Osteocyte (in vitro differentiated cells): ENCODE results near the gene KCNQ2. TPM values are rescaled to one million over a fixed set of nuclear protein-coding genes. Genes with fewer than 3 reads are reported as not detected.

Experiments used
- DNase-seq: peaks from one replicate; pipeline ENCODE4 v3.0.0; 2021; ENCODE audit warnings: mixed read lengths; ENCODE audit not compliant: unreplicated experiment; ENCODE audit errors: extremely low spot score
- H3K27ac Mint-ChIP-seq: one replicate; pipeline ENCODE4 v1.8.0; 2021; ENCODE audit warnings: mild to moderate bottlenecking, mixed read lengths; ENCODE audit not compliant: unreplicated experiment
- H3K27me3 Mint-ChIP-seq: one replicate; pipeline ENCODE4 v1.8.0; 2021; ENCODE audit warnings: mixed read lengths; ENCODE audit not compliant: unreplicated experiment
- H3K36me3 Mint-ChIP-seq: one replicate; pipeline ENCODE4 v1.8.0; 2021; ENCODE audit warnings: mixed read lengths; ENCODE audit not compliant: unreplicated experiment
- H3K4me1 Mint-ChIP-seq: one replicate; pipeline ENCODE4 v1.8.0; 2021; ENCODE audit warnings: mixed read lengths; ENCODE audit not compliant: unreplicated experiment
- H3K4me3 Mint-ChIP-seq: one replicate; pipeline ENCODE4 v1.8.0; 2021; ENCODE audit warnings: mild to moderate bottlenecking, moderate library complexity, mixed read lengths; ENCODE audit not compliant: unreplicated experiment
- H3K9me3 Mint-ChIP-seq: one replicate; pipeline ENCODE4 v1.8.0; 2021; ENCODE audit warnings: mixed read lengths; ENCODE audit not compliant: unreplicated experiment
- total RNA-seq: library from RNA; stranded (reverse); gene quantifications from 2 replicates; pipeline ENCODE4 v1.2.1, GENCODE V29; 2021
- TF ChIP-seq, protein P1 (sequence below): fragments of 200-600 bp; sonication (generic); IDR thresholded peaks from 2 replicates; pipeline ENCODE4 v1.5.0; 2021; ENCODE audit warnings: antibody characterized with exemption, mild to moderate bottlenecking, moderate library complexity

Gene KCNQ2
- total RNA-seq, 1 donor from 2014 or later, result not detected

DNA sequence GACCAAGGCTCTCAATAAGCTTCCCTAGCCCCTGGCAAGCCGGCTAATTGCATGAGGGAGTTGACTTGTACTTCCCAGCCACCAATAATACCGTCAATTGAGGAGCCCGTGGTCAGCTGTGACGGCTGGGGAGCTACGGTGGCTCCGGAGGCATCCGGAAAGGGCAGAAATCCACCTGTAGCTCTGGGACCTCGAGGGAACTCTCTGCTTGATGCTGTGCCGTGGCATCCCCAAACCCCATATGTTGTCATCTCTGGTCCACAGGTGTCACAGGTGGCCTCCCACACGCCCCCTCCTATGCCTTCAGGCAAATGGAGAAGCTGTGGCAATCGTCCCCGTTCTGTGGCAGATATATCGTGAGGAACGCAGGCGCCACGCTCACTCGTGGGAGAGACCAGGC is 5.5 kb upstream of the KCNQ2 start:
- Mint-ChIP-seq H3K27ac (no peak overlapping the region), H3K4me3 (no peak overlapping the region), H3K4me1 (peaks cover 8% of the 10 kb centered on the region), H3K27me3 (peaks cover 35% of the 10 kb centered on the region), H3K9me3 (no peaks in the 10 kb centered on the region), H3K36me3 (no peaks in the 10 kb centered on the region)
- DNase-seq, result no peak
- TF ChIP-seq, protein P1, sequence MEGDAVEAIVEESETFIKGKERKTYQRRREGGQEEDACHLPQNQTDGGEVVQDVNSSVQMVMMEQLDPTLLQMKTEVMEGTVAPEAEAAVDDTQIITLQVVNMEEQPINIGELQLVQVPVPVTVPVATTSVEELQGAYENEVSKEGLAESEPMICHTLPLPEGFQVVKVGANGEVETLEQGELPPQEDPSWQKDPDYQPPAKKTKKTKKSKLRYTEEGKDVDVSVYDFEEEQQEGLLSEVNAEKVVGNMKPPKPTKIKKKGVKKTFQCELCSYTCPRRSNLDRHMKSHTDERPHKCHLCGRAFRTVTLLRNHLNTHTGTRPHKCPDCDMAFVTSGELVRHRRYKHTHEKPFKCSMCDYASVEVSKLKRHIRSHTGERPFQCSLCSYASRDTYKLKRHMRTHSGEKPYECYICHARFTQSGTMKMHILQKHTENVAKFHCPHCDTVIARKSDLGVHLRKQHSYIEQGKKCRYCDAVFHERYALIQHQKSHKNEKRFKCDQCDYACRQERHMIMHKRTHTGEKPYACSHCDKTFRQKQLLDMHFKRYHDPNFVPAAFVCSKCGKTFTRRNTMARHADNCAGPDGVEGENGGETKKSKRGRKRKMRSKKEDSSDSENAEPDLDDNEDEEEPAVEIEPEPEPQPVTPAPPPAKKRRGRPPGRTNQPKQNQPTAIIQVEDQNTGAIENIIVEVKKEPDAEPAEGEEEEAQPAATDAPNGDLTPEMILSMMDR, result no peak

DNA sequence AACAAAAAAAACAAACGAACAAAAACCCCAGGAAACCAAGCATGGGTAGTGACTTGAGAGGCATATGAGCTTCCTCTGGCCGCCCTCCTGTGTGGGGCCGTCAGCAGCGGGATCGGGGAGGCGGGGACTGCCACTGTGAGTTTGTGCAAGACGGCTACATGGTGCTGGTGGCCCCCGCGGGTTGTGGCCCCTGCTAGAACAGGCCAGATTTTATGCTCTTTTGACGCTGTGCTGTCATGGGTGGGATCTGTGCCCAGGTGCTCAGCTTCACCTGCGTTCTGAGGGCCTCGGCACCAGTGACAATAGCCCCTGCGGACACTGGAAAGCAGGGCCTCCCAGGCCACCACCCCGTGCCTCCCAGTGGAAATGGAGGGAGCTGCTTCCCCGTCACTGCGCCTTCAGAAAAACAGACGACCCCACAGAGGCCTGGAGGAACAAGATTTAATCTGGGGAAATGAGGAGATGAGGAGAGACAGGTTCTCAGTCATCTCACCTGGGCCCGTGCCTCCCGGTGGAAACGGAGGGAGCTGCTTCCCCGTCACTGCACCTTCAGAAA is 4.7 kb upstream of the KCNQ2 start:
- TF ChIP-seq, protein P1, result no peak
- Mint-ChIP-seq H3K36me3 (no peaks in the 10 kb centered on the region), H3K27me3 (peaks cover 32% of the 10 kb centered on the region), H3K9me3 (no peaks in the 10 kb centered on the region), H3K4me3 (no peak overlapping the region), H3K27ac (no peak overlapping the region), H3K4me1 (peaks cover 2% of the 10 kb centered on the region)
- DNase-seq, result no peak

DNA sequence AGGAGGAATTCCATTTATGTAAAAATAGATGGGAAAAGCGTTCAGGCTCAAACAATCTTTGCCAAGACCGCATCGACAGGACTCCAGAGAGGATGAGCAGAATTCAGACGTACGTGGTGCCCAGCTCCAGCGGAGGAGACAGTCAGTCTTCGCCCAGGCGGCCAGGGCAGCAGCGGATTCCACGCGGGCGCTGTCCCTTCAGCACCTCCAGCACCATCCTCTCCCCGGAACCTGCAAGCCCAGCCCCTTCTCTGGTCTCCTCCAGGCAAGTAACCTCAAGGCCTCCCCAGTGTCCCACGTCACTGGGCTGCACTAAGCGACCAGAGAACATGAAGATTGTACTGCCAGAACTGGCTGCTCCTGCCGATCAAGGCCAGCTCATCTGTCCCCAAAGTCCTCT is 2.8 kb upstream of the KCNQ2 start:
- Mint-ChIP-seq H3K4me3 (no peak overlapping the region), H3K27ac (no peak overlapping the region), H3K4me1 (no peaks in the 10 kb centered on the region), H3K36me3 (no peaks in the 10 kb centered on the region), H3K9me3 (no peaks in the 10 kb centered on the region), H3K27me3 (peaks cover 32% of the 10 kb centered on the region)
- TF ChIP-seq, protein P1, result no peak
- DNase-seq, result no peak

DNA sequence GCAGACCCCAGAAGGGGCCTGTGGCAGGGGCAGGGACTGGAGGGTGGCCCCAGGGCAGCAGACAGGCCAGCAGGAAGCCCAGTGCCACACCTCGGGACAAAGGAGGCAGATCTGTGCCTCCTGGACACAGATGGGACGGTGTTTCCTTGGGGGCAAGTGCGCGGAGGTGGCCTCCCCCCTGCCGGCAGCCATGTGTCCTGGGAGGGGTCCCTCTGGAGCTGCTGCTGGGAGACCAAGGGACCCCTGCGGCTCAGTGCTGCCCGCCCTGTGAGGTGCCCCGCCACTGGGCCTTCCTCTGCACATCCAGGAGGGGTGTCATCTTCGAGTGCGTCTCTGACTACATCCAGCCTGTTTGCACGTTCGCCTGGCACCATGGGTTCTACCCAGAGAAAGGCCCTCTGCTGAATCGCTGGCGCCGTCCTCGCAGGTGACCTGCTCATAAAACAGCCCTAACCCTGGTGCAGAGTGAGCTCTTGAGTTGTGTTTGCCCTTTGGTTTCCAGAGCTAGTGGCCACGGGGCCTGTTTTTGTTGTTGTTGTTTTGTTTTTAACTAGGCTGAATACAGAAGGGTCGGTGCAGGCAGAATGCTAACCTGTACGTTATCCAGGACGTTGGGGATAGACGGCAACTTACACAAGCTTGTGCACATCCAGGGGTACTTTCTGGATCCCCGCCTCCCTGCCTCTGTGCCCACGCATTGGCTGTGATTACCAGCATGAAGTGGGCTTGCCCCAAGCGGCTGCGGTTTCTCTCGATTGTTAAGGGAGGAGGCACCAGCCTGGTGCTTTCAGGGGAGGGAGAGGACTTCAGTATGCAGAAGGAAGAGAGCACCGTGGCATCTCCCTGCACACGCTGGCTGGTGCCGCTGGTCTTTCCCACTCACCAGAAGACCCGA is 1.3 kb upstream of the KCNQ2 start:
- peaks cover 38% of the 10 kb centered on the region for H3K27me3 Mint-ChIP-seq
- H3K4me3 Mint-ChIP-seq, result no peak overlapping the region
- H3K9me3 Mint-ChIP-seq, result no peaks in the 10 kb centered on the region
- no peaks in the 10 kb centered on the region for H3K36me3 Mint-ChIP-seq
- TF ChIP-seq, protein P1, result no peak
- H3K27ac Mint-ChIP-seq, result no peak overlapping the region
- no peaks in the 10 kb centered on the region for H3K4me1 Mint-ChIP-seq
- DNase-seq, result no peak

DNA sequence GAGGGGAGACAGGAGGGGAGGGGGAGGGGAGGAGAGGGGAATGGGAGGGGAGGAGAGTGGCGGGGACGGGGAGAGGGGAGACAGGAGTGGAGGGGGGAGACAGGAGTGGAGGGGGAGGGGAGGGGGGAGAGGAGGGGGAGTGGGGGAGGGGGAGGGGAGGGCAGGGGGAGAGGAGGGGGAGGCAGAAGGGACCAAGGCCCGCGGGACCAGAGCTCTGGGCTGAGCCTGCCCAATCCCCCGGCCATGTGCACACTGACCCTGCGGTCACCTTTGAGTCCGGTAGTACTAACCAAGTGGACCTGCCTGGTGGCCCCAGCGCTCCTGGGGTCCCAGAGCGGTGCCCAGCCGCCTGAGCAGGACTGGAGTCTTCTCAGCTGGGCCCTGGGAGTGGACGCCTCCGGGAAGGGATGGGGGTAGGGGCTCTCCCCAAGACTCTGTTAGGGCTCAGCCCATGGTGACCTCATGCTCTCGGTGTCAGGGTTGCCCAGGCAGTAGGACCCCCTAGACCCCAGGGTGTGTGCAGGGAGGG is 471 bp upstream of the KCNQ2 start:
- peaks cover 44% of the 10 kb centered on the region for H3K27me3 Mint-ChIP-seq
- H3K9me3 Mint-ChIP-seq, result no peaks in the 10 kb centered on the region

More for the DNA sequence above, 471 bp upstream of the KCNQ2 start:
- no peak overlapping the region for H3K27ac Mint-ChIP-seq
- H3K36me3 Mint-ChIP-seq, result no peaks in the 10 kb centered on the region
- TF ChIP-seq, protein P1, result no peak
- H3K4me1 Mint-ChIP-seq, result no peaks in the 10 kb centered on the region
- no peak overlapping the region for H3K4me3 Mint-ChIP-seq
- no peak for DNase-seq
